ENCODE measurements around the gene PLCG2.

The PLCG2 gene

DNA sequence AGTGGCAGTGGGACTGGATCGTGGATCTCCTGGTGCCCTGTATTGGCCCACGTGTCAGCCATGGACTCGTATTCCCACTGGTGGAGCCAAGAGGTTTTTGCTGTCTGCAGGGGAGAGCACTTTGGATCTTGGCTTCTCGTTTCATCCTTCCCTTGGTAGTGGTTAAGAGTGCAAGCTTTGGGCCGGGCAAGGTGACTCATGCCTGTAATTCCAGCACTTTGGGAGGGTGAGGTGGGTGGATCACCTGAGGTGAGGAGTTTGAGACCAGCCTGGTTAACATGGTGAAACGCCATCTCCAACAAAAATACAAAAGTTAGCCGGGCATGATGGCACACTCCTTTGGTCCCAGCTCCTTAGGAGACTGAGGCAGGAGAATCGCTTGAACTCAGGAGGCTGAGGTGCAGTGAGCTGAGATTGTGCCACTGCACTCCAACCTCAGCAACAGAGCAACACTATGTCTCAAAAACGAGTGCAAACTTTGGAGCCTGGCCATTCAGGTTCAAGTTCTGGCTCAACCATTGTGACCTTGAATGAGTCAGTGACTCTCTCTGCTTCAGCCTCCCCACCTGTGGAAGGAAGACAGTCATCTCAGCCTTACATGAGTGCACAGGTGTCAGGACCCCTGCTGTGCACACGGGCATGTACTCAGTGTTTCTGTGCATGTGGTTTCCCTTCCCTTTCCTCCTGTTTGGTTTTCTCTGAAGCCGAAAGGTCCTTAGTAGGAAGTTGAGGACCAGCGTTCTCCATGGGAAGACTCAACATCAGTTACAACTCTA is 57.4 kb downstream of the PLCG2 start:
- DNase-seq (ENCODE audit: low read depth) = peak; percentile 92
- H3K4me3 ChIP-seq (ENCODE audit: low read depth, low read length) = no peak overlapping the region; the same call in 1 of the 2 replicates
- TF ChIP-seq, protein P1, sequence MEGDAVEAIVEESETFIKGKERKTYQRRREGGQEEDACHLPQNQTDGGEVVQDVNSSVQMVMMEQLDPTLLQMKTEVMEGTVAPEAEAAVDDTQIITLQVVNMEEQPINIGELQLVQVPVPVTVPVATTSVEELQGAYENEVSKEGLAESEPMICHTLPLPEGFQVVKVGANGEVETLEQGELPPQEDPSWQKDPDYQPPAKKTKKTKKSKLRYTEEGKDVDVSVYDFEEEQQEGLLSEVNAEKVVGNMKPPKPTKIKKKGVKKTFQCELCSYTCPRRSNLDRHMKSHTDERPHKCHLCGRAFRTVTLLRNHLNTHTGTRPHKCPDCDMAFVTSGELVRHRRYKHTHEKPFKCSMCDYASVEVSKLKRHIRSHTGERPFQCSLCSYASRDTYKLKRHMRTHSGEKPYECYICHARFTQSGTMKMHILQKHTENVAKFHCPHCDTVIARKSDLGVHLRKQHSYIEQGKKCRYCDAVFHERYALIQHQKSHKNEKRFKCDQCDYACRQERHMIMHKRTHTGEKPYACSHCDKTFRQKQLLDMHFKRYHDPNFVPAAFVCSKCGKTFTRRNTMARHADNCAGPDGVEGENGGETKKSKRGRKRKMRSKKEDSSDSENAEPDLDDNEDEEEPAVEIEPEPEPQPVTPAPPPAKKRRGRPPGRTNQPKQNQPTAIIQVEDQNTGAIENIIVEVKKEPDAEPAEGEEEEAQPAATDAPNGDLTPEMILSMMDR (IDR thresholded peaks at IDR 0.05; ENCODE audit: insufficient read depth, low read depth, low read length, missing control alignments) = no peak

DNA sequence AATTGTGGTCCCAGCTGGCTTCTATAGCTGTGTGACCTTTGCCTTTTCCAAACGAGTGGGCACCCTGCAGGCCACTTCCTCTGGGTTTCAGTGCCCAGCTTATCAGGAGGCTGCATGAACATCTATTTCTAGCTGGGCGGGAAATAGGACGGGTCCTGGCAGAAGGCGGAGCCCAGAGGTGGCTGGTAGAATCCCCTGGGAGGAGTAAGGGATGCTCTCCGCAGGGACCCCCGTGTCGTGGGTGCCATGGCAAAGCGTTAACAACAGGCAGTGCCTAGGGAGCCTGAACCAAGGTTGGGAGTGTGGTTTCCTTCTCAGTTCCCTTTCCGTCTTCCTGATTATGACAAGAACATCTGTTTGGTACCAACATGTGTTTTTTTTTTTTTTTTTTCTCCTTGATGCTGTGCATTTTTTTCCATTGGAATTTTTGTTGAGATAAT is 58.2 kb downstream of the PLCG2 start:
- TF ChIP-seq, protein P1 (IDR thresholded peaks at IDR 0.05; ENCODE audit: insufficient read depth, low read depth, low read length, missing control alignments) = no peak
- DNase-seq (ENCODE audit: low read depth) = peak; percentile 67
- H3K4me3 ChIP-seq (ENCODE audit: low read depth, low read length) = no peak overlapping the region

DNA sequence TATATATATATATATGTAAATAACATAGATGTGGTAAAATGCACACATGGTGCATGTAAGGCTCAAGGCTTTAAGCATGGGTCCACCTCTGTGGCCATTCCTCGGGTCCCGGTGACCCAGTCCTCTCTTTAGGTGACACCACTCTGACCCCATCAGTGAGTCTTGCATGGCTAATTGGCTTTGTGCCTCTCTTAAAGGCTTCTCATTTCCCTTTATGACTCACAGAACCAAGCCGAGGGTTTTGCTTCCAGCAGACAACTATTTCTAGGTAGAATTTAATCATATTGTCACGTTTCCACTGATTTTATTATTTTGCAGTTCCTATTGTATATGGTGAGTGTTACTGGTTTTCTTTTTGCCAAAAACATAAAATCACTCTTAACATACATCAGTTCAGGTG is 59.7 kb downstream of the PLCG2 start:
- peak; percentile 84 for DNase-seq (ENCODE audit: low read depth)
- H3K4me3 ChIP-seq (ENCODE audit: low read depth, low read length) = no peak overlapping the region
- TF ChIP-seq, protein P1 (IDR thresholded peaks at IDR 0.05; ENCODE audit: insufficient read depth, low read depth, low read length, missing control alignments) = no peak

DNA sequence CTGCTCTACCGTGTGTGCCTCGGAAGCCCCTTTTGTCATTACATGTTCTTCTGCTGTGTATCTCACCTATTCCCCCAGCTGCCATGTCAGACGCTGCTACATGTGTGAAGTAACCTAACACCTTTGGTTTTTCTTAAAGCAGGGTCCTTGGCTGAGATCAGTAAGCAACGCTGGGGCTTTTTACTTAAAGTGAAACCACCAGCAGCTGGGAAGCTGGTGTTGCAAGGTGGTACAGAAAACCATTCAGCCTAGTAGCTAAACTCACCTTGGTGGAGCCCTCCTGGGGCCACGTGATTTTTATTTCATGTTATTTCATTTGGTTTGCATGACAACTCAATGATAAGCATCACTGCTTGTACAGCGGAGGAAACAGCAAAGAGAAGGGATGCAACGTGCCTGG is 62.6 kb downstream of the PLCG2 start:
- TF ChIP-seq, protein P1 (IDR thresholded peaks at IDR 0.05; ENCODE audit: insufficient read depth, low read depth, low read length, missing control alignments) = no peak
- H3K4me3 ChIP-seq (ENCODE audit: low read depth, low read length) = peak overlapping the region; percentile 29
- DNase-seq (ENCODE audit: low read depth) = peak; percentile 88

DNA sequence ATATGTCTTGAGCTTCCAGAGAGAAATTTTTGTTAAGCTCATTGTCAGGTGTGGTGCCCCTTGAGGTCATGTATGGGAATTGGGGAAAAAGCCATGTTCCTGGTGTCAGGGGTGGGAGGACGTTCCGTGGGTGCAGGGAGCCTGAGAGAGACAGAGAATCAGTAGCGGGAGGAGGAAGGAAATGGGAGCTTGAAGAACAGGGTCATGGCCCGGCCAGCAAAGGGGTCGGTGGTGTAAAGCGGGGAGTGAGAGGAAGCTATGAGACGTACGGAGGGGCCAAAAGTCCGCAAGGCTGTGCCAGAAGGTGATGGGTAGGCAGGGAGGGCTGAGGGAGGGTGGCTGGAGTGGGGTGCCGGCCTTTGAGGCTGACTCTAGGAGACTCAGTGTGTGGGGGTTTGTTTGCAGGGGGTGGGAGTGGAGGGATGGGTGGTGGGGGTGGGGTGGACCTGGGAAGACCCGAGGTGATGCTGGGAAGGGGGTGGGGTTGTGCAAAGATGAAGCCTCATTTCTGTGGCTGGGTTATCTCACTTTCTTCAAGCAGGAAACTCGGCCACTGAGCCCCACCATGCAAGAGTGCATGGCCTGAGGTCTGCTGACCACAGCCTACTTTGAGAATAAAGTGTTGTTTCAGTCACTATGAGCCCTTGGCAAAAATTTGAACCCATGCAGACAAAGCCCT is 63.6 kb downstream of the PLCG2 start:
- TF ChIP-seq, protein P1 (IDR thresholded peaks at IDR 0.05; ENCODE audit: insufficient read depth, low read depth, low read length, missing control alignments) = no peak
- peak overlapping the region; percentile 29 for H3K4me3 ChIP-seq (ENCODE audit: low read depth, low read length)
- peak; percentile 78 for DNase-seq (ENCODE audit: low read depth)

DNA sequence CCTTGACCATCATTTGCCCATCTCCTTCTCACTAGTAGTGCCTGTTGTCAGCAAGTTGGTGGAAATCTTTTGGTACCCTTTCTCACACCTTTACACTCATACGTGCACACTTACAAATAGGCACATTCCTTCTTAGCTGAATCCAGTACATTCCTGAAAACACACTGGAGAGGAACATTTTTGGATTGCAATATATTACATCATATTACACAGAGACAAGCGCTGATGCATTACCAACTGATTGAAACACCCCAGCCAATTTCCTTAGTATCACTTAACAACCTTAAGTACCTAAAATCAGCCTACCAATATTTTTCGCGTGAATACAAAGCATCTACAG is 64.1 kb downstream of the PLCG2 start:
- TF ChIP-seq, protein P1 (IDR thresholded peaks at IDR 0.05; ENCODE audit: insufficient read depth, low read depth, low read length, missing control alignments) = no peak
- no peak overlapping the region for H3K4me3 ChIP-seq (ENCODE audit: low read depth, low read length)
- no peak for DNase-seq (ENCODE audit: low read depth)
